HepG2 (cell line): Measurements from ENCODE around the gene GPRIN1. TPM values are rescaled to one million over a fixed set of nuclear protein-coding genes. Genes with fewer than 3 reads are reported as not detected.

Experiments used
- ATAC-seq: fragments of 200-7000 bp; cut with Tn5 transposase; 3 replicates; pipeline ENCODE4 v1.9.1; 2020; ENCODE audit warnings: mild to moderate bottlenecking, moderate library complexity
- BruUV-seq: library from RNA; stranded (reverse); fragments of 400-500 nt; replicated peaks from 2 replicates; lab custom pipeline; 2021; lab: Mats Ljungman, UMichigan
- CTCF ChIA-PET: fragments of 300-600 bp; formaldehyde crosslinking; extraction: SDS; loops from one replicate; lab custom pipeline; 2021; ENCODE audit warnings: low total read pairs, inconsistent platforms, low intra/inter-chr PET ratio; lab: Yijun Ruan, JAX
- POLR2A ChIA-PET: fragments of 350-600 bp; sonication (Branson Sonifier 250); formaldehyde crosslinking; loops from one replicate; lab custom pipeline; 2020; ENCODE audit warnings: antibody characterized with exemption, inconsistent platforms; lab: Yijun Ruan, JAX
- DNase-seq: peaks from one replicate; pipeline ENCODE4 v3.0.0-alpha.2; 2015; ENCODE audit warnings: low spot score
- FAIRE-seq: peaks from 3 replicates; lab custom pipeline; 2011; peaks lifted over from hg19 to GRCh38; lab: Jason Lieb, UNC
- H2AFZ ChIP-seq: one replicate; pipeline ENCODE4 v1.6.1; 2011; ENCODE audit warnings: low read length, inconsistent platforms
- H3K27ac ChIP-seq: fragments of 300-600 bp; 3 replicates; pipeline ENCODE4 v1.8.0; 2011; ENCODE audit warnings: mixed run types, mild to moderate bottlenecking, mixed read lengths, low read length, inconsistent platforms; ENCODE audit not compliant: insufficient read depth; ENCODE audit errors: extremely low read length
- H3K27me3 ChIP-seq, 2 experiments: fragments of 200-600 bp in 1 of 2; 2 replicates in 1 of 2; 3 replicates in 1 of 2; pipeline versions ENCODE4 v1.6.0 to v1.8.0; 2011; ENCODE audit warnings: low read length in 2 of 2, mild to moderate bottlenecking in 2 of 2, moderate library complexity in 2 of 2, inconsistent platforms in 1 of 2; ENCODE audit not compliant: insufficient read depth in 2 of 2, control insufficient read depth in 1 of 2
- H3K36me3 ChIP-seq, 2 experiments: fragments of 200-600 bp in 1 of 2; replicated peaks in 1 of 2; 2 replicates in 1 of 2; 3 replicates in 1 of 2; pipeline versions ENCODE4 v1.5.1 to v1.8.0; 2011; ENCODE audit warnings: low read length in 2 of 2, inconsistent platforms in 1 of 2; ENCODE audit not compliant: insufficient read depth in 2 of 2, control insufficient read depth in 1 of 2
- H3K4me1 ChIP-seq: 2 replicates; pipeline ENCODE4 v1.5.1; 2012; ENCODE audit warnings: low read length, inconsistent platforms; ENCODE audit not compliant: insufficient read depth
- H3K4me2 ChIP-seq: 2 replicates; pipeline ENCODE4 v1.6.0; 2011; ENCODE audit warnings: low read depth, low read length, inconsistent platforms
- H3K4me3 ChIP-seq, 3 experiments: fragments of 200-600 bp in 1 of 3; sonication (generic), shearing (Covaris generic) in 1 of 3; replicated peaks in 1 of 3; 2 replicates each; pipeline ENCODE4 v1.5.1; 2011 to 2016; ENCODE audit warnings: low read length in 3 of 3, inconsistent platforms in 2 of 3, low read depth in 2 of 3, mild to moderate bottlenecking in 2 of 3, control low read depth in 1 of 3, mixed read lengths in 1 of 3; ENCODE audit not compliant: insufficient read depth in 1 of 3
- H3K79me2 ChIP-seq: one replicate; pipeline ENCODE4 v1.6.1; 2011; ENCODE audit warnings: low read length, inconsistent platforms; ENCODE audit not compliant: insufficient read depth
- H3K9ac ChIP-seq: 2 replicates; pipeline ENCODE4 v1.6.0; 2011; ENCODE audit warnings: mild to moderate bottlenecking, low read depth, low read length, inconsistent platforms; ENCODE audit not compliant: insufficient read depth
- H3K9me3 ChIP-seq: 2 replicates; pipeline ENCODE4 v1.5.1; 2012; ENCODE audit warnings: mild to moderate bottlenecking, low read length
- H4K20me1 ChIP-seq: 2 replicates; pipeline ENCODE4 v1.6.0; 2011; ENCODE audit warnings: inconsistent platforms, mild to moderate bottlenecking, low read length, moderate library complexity; ENCODE audit not compliant: insufficient read depth
- HMGXB4 ChIP-seq, 2 experiments: sonication (generic) in 1 of 2; formaldehyde crosslinking in 1 of 2; IDR thresholded peaks; 2 replicates each; pipeline versions ENCODE4 v1.4.0 to v1.6.1; 2018 to 2020; ENCODE audit warnings: missing genetic modification reagents in 2 of 2, borderline replicate concordance in 1 of 2, low read depth in 1 of 2, mild to moderate bottlenecking in 1 of 2, missing biosample characterization in 1 of 2
- JUND ChIP-seq: sonication (generic); formaldehyde crosslinking; IDR thresholded peaks from 2 replicates; pipeline ENCODE4 v1.8.0; 2022; ENCODE audit warnings: mild to moderate bottlenecking, missing genetic modification reagents
- POLR2AphosphoS5 ChIP-seq: IDR thresholded peaks from 2 replicates; pipeline ENCODE4 v1.6.1; 2012; ENCODE audit warnings: low read depth, low read length
- SPEN ChIP-seq: sonication (generic); formaldehyde crosslinking; IDR thresholded peaks from 2 replicates; pipeline ENCODE4 v1.5.1; 2020; ENCODE audit warnings: low read depth, mild to moderate bottlenecking, missing genetic modification reagents
- THAP7 ChIP-seq: sonication (generic); formaldehyde crosslinking; IDR thresholded peaks from 2 replicates; pipeline ENCODE4 v1.8.1; 2023; ENCODE audit warnings: mild to moderate bottlenecking, missing genetic modification reagents
- THYN1 ChIP-seq: sonication (generic); formaldehyde crosslinking; IDR thresholded peaks from 2 replicates; pipeline ENCODE4 v1.8.1; 2023; ENCODE audit warnings: low read depth, mild to moderate bottlenecking, moderate library complexity, missing genetic modification reagents, borderline replicate concordance
- ZNF12 ChIP-seq: sonication (generic); formaldehyde crosslinking; IDR thresholded peaks from 2 replicates; pipeline ENCODE4 v1.5.0; 2020; ENCODE audit warnings: missing genetic modification reagents
- ZNF280D ChIP-seq: sonication (generic); formaldehyde crosslinking; IDR thresholded peaks from 2 replicates; pipeline ENCODE4 v1.5.1; 2020; ENCODE audit warnings: mild to moderate bottlenecking, missing genetic modification reagents
- ZNF672 ChIP-seq: sonication (generic); formaldehyde crosslinking; IDR thresholded peaks from 2 replicates; pipeline ENCODE4 v1.8.1; 2022; ENCODE audit warnings: missing genetic modification reagents
- whole genome bisulfite sequencing: methylation state at CpG from one replicate; pipeline ENCODE4 v1.1.6; 2017; ENCODE audit warnings: low lambda C conversion rate; 5-methylcytosine and 5-hydroxymethylcytosine counted together
- in situ Hi-C: cut with HindIII; loops from 2 replicates; pipeline ENCODE4 v1.10.0; 2017; ENCODE audit warnings: low pct_unique_long_range_greater_than_20kb; ENCODE audit not compliant: extremely low pct_ligation_motif_present
- intact Hi-C: fragments of 100-400 bp; cut with micrococcal nuclease; formaldehyde crosslinking; loops from one replicate; pipeline ENCODE4 v1.10.0; 2022; ENCODE audit not compliant: unreplicated experiment
- polyA plus RNA-seq, 8 experiments: library from polyadenylated mRNA; depleted of rRNA in 3 of 8; stranded (reverse) in 7 of 8; unstranded in 1 of 8; fragments of >200 nt; fragmentation: Illumina TruSeq in 4 of 8; extraction: Trizol in 4 of 8; gene quantifications; 2 replicates each; pipeline versions ENCODE4 v1.2.1 to v1.2.3, GENCODE V29; 2011 to 2016; ENCODE audit warnings: low read depth in 4 of 8, missing spikeins in 1 of 8, mixed read lengths in 1 of 8; ENCODE audit not compliant: insufficient read depth in 1 of 8
- total RNA-seq, 5 experiments: library from RNA; depleted of rRNA; stranded (reverse); fragments of >200 nt; fragmentation: Illumina TruSeq; extraction: Trizol; gene quantifications; 2 replicates each; pipeline ENCODE4 v1.2.3, GENCODE V29; 2016; ENCODE audit warnings: low read depth in 1 of 5

GPRIN1 gene
- total and polyA plus RNA-seq, 2 of the 13 experiments (the other 11 are each of a cell fraction or from before 2014, with no cell fraction given), result 0.32 to 2.0 TPM

GRCh38 chr5:176603091-176603490 lies 6.9 kb downstream of the GPRIN1 start:
- intact Hi-C loops, result no loop called here
- Histone ChIP-seq H3K27me3 (no peaks in the 10 kb centered on the region), H3K9ac (no peak overlapping the region), H3K27ac (no peak overlapping the region), H3K4me1 (peaks cover 18% of the 10 kb centered on the region), H3K4me3 (no peak overlapping the region), H4K20me1 (0 out of 2 replicates have a peak, but pooled peaks cover 4% of the 10 kb centered on the region), H3K36me3 (no peaks in the 10 kb centered on the region), H3K4me2 (no peak overlapping the region), H2AFZ (no peak overlapping the region), H3K9me3 (no peaks in the 10 kb centered on the region), H3K79me2 (no peaks in the 10 kb centered on the region)
- ATAC-seq, result no peak
- DNase-seq, result no peak
- BruUV-seq, result no TSS peak
- in situ Hi-C loops, result no loop called here
- FAIRE-seq, result no peak
- no peak for TF ChIP-seq JUND (CRISPR knock-in tag)
- no peak for TF ChIP-seq ZNF280D (CRISPR knock-in tag)
- no peak for TF ChIP-seq THYN1 (CRISPR knock-in tag)
- TF ChIP-seq ZNF672, result no peak
- no peak for TF ChIP-seq SPEN
- TF ChIP-seq HMGXB4 (CRISPR knock-in tag; IDR thresholded peaks at IDR 0.05; ENCODE audit: borderline replicate concordance in 1 of 2, low read depth in 1 of 2), result no peak
- TF ChIP-seq POLR2AphosphoS5, result no peak
- TF ChIP-seq ZNF12 (CRISPR knock-in tag), result no peak
- TF ChIP-seq THAP7 (CRISPR knock-in tag), result no peak
- CTCF ChIA-PET, result no interaction called here
- 19% methylated on average over 2 of the region's 2 CpGs for WGBS
- POLR2A ChIA-PET, result no interaction called here
